Ectodermal cell (in vitro differentiated cells): ENCODE measurements around the gene UGT2B28.
"Not testable (repeated sequence)": the region's sequence is repeated elsewhere in the genome, so short reads cannot be mapped to it uniquely, and the experiment has no call there.

ENCODE experiments used
- H3K27ac ChIP-seq: 2 replicates; pipeline ENCODE4 v1.7.0; 2013; ENCODE audit warnings: mild to moderate bottlenecking, low read depth, low read length; ENCODE audit not compliant: insufficient read depth, poor library complexity, severe bottlenecking
- H3K27me3 ChIP-seq: 2 replicates; pipeline ENCODE4 v1.7.0; 2013; ENCODE audit warnings: mild to moderate bottlenecking, low read length; ENCODE audit not compliant: insufficient read depth, control insufficient read depth, poor library complexity, severe bottlenecking
- H3K36me3 ChIP-seq: one replicate; pipeline ENCODE4 v1.7.0; 2013; ENCODE audit warnings: low read length; ENCODE audit not compliant: control insufficient read depth, insufficient read depth
- H3K4me1 ChIP-seq: one replicate; pipeline ENCODE4 v1.7.0; 2013; ENCODE audit warnings: low read length; ENCODE audit not compliant: control insufficient read depth, insufficient read depth
- H3K4me3 ChIP-seq: 2 replicates; pipeline ENCODE4 v1.7.0; 2013; ENCODE audit warnings: low read depth, low read length, control low read depth; ENCODE audit not compliant: insufficient read depth
- H3K9me3 ChIP-seq: 2 replicates; pipeline ENCODE4 v1.7.0; 2013; ENCODE audit warnings: mild to moderate bottlenecking, low read length, moderate library complexity; ENCODE audit not compliant: control insufficient read depth
- WGBS, 2 experiments: methylation state at CpG; one replicate each; pipeline ENCODE4 v1.1.7; 2013; ENCODE audit warnings: missing lambda C conversion rate in 2 of 2; 5-methylcytosine and 5-hydroxymethylcytosine counted together

The UGT2B28 gene

GRCh38 chr4:69343114-69343513, 62.8 kb downstream of the UGT2B28 start:
- H3K4me1 ChIP-seq, H3K27ac ChIP-seq, H3K27me3 ChIP-seq, H3K4me3 ChIP-seq, H3K9me3 ChIP-seq, H3K36me3 ChIP-seq: not testable (repeated sequence)
- 100% methylated on average over 1 of the region's 2 CpGs; no CpG with 5 or more reads in 1 of the 2 experiments for WGBS, 2 experiments

DNA sequence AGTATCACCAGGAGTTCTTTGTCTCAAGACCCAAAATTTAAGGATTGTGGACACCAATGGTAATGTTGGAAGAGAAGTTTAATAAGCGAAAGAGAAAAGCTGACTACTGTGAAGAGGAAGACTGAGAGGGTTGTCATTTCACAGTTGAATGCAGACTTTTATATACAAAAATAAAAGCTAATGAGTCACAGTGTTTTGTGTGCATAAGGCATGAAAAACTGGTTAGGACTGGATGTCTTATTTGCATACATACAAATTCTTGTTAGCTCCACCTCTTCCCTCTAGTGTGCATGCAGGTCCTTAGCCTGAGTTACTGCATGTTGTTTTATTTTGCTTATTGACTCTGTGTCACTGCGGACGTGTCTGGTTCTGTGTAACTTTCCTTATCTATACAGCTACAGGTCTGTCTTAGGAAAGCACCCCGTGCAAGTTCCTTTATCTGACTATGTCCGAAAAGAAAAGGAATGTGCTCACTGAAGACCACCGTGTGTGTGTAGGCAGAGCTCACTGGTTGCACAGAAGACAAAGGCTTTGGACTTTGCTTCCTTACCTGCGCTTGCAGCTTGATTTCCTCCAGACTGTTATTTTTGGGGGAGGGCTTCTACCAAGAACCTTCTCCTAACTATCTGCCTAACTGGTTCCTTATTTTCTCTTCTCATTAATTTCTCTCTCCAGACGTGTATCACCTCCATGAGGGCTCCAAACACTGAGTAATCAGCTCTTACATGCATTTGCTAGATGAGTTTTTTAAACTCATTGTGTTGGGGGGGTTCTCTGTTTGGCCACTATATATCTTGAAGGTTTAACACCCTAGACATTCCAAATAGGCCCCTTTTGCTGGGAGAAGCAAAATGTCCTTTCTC, 63.5 kb downstream of the UGT2B28 start:
- H3K27ac ChIP-seq, H3K36me3 ChIP-seq, H3K27me3 ChIP-seq, H3K4me3 ChIP-seq, H3K9me3 ChIP-seq, H3K4me1 ChIP-seq: not testable (repeated sequence)
- 91 to 93% methylated on average over 8 of the region's 8 CpGs for WGBS, 2 experiments
